Effector CD4-positive, alpha-beta T cell (primary cell): ENCODE results near the gene LRRC66. TPM values are rescaled to one million over a fixed set of nuclear protein-coding genes. Genes with fewer than 3 reads are reported as not detected.
A peak's percentile ranks its signal among the peaks of the same experiment; 100 is the strongest.

ENCODE experiments used
- DNase-seq: peaks from one replicate; pipeline ENCODE4 v3.0.0-alpha.2; 2020
- total RNA-seq: gene quantifications from one replicate; lab custom pipeline; 2026; lab: John Stamatoyannopoulos, UW

LRRC66 gene, protein sequence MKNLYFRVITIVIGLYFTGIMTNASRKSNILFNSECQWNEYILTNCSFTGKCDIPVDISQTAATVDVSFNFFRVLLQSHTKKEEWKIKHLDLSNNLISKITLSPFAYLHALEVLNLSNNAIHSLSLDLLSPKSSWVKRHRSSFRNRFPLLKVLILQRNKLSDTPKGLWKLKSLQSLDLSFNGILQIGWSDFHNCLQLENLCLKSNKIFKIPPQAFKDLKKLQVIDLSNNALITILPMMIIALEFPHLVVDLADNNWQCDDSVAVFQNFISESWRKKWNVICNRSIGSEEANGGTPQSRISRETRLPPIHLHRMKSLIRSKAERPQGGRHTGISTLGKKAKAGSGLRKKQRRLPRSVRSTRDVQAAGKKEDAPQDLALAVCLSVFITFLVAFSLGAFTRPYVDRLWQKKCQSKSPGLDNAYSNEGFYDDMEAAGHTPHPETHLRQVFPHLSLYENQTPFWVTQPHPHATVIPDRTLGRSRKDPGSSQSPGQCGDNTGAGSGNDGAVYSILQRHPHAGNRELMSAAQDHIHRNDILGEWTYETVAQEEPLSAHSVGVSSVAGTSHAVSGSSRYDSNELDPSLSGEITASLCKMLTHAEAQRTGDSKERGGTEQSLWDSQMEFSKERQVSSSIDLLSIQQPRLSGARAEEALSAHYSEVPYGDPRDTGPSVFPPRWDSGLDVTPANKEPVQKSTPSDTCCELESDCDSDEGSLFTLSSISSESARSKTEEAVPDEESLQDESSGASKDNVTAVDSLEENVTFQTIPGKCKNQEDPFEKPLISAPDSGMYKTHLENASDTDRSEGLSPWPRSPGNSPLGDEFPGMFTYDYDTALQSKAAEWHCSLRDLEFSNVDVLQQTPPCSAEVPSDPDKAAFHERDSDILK
- total RNA-seq: not detected

- no peak for DNase-seq
These were observed at the start of gene LRRC66 for GRCh38 chr4:52019936-52020657. Gene LRRC66 (minus strand): TSS chr4:52020363. CDS start chr4:52017613, 2,750 bp downstream.

DNA sequence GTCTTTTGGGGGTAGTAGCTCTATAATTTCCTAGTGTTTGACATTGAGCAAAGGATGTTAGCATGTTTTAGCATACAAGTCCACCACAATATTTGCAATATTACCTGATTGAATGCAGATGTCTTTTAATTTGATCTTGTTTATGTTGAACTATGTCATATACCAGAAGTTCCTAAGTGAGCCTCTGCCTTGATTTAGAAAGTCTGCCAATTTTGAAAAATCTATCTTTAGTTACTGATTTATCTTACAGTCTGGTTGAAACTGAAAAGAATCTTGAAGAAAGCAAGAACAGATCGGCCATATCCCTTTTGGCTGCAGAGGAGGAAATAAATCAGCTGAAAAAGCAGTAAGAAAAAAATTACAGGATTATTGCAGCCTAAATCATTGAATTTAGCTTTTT lies 49.4 kb upstream of the LRRC66 start:
- DNase-seq: no peak

- DNase-seq: no peak
These were observed 39.2 kb upstream of the LRRC66 start for GRCh38 chr4:52059372-52059771.

DNA sequence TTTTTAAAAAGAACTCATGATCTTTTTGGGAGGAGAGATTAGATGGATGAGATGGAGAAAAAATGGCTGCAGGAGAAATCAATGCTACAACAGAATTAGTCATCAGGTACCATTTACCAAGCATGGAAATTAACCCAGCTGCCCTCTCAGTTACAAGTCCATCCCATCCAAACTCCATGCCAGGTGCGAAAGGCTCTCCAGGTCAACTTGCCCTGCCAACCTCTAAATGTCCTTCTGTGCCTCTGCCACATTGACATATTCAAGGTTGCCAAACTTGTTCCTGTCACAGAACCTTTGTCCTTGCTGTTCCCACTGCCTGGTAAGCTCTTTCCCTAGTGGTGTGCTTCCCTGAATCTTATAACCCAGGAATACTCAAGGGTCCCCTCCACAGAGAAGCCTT lies 38.1 kb upstream of the LRRC66 start:
- DNase-seq: no peak

DNA sequence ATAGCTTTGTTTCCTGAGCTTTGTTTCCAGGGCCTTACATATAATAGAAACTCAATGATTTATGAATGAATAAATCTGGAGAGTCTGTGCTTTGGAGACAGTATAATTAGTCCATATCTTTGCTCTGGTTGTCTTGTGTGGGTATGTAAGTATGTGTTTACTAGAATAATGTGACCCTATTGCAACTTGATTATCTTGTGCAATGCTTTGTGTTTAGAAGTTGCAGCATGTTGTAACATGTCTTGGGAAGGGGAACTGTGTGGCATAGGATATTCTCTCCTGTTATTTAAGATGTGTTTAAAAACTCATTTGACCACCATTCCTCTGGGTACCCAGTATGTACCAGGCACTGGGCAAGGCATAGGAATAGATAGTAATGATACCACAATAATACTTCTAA lies 37.0 kb upstream of the LRRC66 start:
- DNase-seq: no peak

DNA sequence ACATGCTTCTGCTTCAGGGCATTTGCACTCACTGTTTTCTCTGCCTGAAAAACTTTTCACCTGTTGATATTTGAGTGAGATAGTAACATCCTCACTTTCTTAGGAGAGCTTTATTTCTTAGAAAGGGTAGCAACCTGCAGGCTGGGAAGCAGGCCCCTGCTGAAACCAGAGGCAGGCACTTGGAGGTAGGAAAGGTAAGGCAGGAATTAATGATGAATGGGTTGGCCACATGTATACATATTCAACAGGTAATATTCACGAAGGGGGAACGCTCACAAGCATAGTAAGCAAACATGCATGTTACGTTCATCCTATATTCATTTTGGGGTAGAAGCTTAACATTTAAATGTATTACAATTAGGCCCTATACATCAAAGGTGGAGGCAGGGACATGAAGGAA lies 34.1 kb upstream of the LRRC66 start:
- DNase-seq: no peak

GRCh38 chr4:52052475-52052780 lies 32.3 kb upstream of the LRRC66 start:
- DNase-seq: no peak

GRCh38 chr4:52051615-52052474 lies 31.7 kb upstream of the LRRC66 start:
- no peak for DNase-seq

DNA sequence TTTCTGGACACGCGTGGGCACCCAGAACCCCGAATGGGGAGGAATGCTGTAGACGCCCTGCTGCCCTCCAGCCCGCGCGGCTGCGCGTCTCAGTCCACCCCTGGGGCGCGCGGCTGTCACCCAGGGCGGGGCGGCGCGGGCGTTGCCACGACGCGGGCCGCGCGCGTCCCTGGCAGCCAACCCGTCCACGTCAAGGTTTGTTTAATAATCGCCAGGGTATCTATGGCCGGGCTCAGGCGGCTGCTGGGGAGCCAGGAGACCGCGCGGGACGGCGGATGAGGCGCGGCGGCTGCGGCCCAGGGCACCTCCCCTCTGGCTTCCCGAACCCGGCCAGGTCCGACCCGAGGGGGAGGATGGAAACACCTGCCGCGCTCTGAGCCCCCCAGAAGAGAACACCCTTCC lies 31.1 kb upstream of the LRRC66 start, which contains the start of gene SPATA18:
Gene SPATA18, plus strand, starts transcription at position 92 of the 402 bp plus-strand sequence. CDS start 401 bp downstream, outside the sequence.
- DNase-seq: no peak

GRCh38 chr4:52049266-52049665 lies 29.1 kb upstream of the LRRC66 start:
- no peak for DNase-seq

DNA sequence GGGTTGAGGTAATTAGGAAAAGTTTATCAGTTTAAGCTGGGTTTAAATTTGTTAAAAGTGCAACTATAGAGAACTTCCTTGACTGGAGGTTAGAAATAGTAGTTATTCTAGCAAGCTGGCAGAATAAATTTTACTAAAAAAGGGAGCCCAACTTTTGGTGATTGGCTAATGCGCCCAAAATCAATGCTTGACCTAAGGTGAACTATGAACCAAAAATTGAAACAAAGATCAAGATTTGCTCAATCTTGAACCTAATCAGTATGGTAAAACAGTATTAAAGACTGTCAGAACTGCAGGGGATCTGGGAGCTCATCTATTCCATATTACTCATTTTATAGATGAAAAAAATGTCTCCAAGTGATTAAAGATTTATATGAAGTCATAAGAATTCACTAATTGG lies 24.9 kb upstream of the LRRC66 start:
- no peak for DNase-seq

DNA sequence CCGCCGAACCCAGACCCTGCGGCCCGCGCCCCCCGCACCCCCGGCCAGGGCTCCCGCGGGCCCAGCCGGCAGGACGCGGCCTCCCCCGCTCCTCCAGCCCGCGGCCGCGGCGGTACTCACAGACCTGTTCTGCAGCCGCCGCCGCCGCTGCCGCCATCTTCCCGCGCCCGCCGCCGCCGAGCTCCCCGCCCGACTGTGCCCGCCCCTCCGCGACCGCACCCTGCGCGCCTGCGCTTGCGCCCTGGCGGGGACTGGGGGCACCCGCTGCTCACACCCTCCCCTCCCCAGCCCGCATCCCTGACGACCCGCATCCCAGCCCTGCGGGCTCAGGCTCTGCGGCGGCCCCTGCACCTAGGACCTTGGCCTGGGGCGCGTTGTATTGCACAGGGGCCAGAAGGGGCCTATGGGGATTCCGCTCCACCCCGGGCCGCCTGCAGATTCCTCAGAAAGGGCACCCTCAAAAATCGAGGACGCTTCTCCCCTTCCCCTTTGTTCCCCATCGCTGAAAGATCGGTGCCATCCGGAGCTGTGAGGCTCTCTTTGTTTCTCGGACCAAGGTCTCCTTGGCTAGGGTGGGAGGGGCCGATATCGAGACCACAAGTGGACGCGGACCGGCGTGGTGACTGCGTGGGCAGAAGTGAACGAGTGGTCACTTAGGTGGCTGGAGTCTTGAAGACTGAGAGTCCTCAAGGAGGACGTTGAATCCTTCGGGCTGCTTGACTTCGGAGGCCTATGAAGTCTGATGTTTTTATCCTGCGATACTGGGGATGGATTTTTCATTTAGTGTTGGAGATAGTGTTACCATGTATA lies 18.1 kb upstream of the LRRC66 start, which contains the start of gene SGCB:
Gene SGCB, minus strand, starts transcription at position 197 of the 810 bp plus-strand sequence. Its CDS starts 40 bp downstream, at position 157.
- DNase-seq: peak; percentile 52

- DNase-seq: no peak
These were observed 17.5 kb upstream of the LRRC66 start for GRCh38 chr4:52037689-52038102.

DNA sequence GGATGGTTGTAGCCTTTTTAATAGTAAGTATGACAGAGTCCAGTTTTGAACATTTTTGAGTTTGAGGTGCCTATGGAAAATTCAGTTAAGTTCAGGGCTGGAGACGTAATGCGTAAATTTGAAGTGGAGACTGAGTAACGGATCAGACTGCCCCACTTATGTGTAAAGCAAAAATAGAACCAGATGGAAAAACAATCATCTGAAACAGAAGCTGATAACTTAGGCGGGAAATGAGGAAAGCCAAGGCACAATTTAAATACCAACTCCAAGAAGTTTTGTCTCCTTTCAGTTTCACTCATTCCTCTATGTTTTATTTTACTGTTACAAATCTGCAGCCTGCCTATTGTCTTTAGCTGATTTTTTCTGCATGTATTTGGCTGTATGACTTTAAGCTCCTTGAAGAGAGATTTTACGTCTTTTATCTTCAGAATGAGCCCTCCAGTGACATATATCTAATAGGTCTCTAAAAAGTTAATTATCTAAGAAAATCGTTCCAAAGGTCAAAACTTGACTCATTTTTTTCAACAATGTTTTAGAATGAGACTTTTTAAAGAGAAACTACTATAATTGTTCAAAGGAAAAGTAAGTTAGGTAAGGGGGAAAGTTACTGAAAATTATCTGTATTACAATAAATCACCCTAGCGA lies 16.8 kb upstream of the LRRC66 start:
- no peak for DNase-seq

DNA sequence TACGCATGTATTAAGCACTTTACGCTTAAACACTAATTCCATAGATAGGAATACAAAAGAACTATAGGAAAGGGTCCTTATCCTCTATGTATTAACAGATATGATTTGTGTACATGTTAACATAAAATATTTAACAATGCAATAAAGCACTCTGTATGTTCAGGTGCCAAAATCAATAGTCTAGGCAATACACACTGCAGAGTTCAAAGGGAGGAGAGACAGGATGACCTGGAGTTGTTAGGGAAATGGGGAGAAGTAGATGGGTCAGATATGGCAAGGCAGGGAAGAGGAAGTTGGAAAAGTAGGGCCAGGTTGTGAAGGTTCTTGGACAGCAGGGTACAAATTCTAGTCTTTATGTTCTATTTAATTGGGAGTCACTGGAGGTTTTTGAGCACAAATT lies 15.0 kb upstream of the LRRC66 start:
- no peak for DNase-seq

DNA sequence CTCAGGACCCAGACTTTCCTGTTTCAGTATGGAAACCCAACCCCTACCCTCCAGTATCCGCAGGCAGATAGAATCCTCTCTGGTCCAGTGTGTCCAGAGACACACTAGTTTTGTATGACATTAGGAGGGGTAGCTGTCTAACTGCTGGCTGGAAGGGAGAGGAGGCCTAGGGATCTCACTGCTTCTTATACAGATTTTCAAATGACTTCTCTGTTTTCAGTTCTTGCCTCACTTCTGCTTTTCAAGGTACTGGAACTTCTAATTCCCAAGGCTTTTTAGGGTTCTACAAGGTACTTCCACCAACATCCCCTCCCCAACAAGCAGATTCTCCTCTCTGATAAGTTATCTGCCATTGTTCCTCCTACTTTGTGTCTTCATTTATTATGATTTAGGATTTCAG lies 11.8 kb upstream of the LRRC66 start:
- DNase-seq: no peak

- DNase-seq: no peak
These were observed 8.8 kb upstream of the LRRC66 start for GRCh38 chr4:52028970-52029369.

DNA sequence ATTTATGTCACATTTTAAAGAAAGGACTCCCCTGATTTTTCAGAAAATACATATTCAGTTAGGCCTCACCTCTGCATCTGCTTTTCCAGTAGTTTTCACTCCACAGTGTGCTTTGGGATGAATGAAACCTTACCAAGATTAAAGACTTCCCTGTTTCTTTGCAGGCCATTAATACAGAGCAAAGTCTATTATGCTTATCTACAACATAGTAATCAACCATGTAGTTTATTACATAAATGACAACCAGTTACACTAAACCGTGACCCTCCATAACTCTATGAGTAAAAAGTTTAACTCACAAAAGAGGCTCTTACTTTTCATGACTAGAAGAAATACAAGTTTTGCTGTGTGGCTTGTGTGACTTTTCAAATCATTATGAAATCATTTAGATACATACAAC lies 2.3 kb downstream of the LRRC66 start:
- no peak for DNase-seq

- no peak for DNase-seq
These were observed 3.2 kb downstream of the LRRC66 start for GRCh38 chr4:52016981-52017380.

GRCh38 chr4:52015366-52015765 lies 4.8 kb downstream of the LRRC66 start:
- DNase-seq: no peak

GRCh38 chr4:52014903-52015302 lies 5.3 kb downstream of the LRRC66 start:
- no peak for DNase-seq
